ENCODE measurements around the gene PRPSAP1.

Gene PRPSAP1

GRCh38 chr17:76371656-76372628 is 18.2 kb upstream of the PRPSAP1 start:
- TF ChIP-seq SIN3A (IDR thresholded peaks at IDR 0.05; ENCODE audit: borderline replicate concordance, insufficient read depth, low read length) (no peak), POLR2AphosphoS5 (IDR thresholded peaks at IDR 0.05; ENCODE audit: low read depth, low read length) (no peak), FOXP2 (optimal IDR thresholded peaks at IDR 0.05; ENCODE audit: borderline replicate concordance, extremely low read depth, extremely low read length, insufficient read depth) (no peak), TAF1 (IDR thresholded peaks at IDR 0.05; ENCODE audit: borderline replicate concordance, insufficient read depth, low read length) (no peak)

GRCh38 chr17:76370261-76370993 is 16.7 kb upstream of the PRPSAP1 start:
- TF ChIP-seq REST (IDR thresholded peaks at IDR 0.05; ENCODE audit: insufficient read depth in 1 of 2, low read depth in 2 of 2, low read length in 2 of 2) = no peak
- TF ChIP-seq TAF1 (IDR thresholded peaks at IDR 0.05; ENCODE audit: borderline replicate concordance, insufficient read depth, low read length) = no peak
- TF ChIP-seq FOXP2 (optimal IDR thresholded peaks at IDR 0.05; ENCODE audit: borderline replicate concordance, extremely low read depth, extremely low read length, insufficient read depth) = no peak
- no peak for TF ChIP-seq POLR2AphosphoS5 (IDR thresholded peaks at IDR 0.05; ENCODE audit: low read depth, low read length)
- TF ChIP-seq SIN3A (IDR thresholded peaks at IDR 0.05; ENCODE audit: borderline replicate concordance, insufficient read depth, low read length) = no peak

GRCh38 chr17:76369804-76370203 is 16.1 kb upstream of the PRPSAP1 start:
- no peak for TF ChIP-seq TAF1 (IDR thresholded peaks at IDR 0.05; ENCODE audit: borderline replicate concordance, insufficient read depth, low read length)
- no peak for TF ChIP-seq SIN3A (IDR thresholded peaks at IDR 0.05; ENCODE audit: borderline replicate concordance, insufficient read depth, low read length)
- no peak for TF ChIP-seq POLR2AphosphoS5 (IDR thresholded peaks at IDR 0.05; ENCODE audit: low read depth, low read length)
- TF ChIP-seq FOXP2 (optimal IDR thresholded peaks at IDR 0.05; ENCODE audit: borderline replicate concordance, extremely low read depth, extremely low read length, insufficient read depth) = no peak
- no peak for TF ChIP-seq REST (IDR thresholded peaks at IDR 0.05; ENCODE audit: insufficient read depth in 1 of 2, low read depth in 2 of 2, low read length in 2 of 2)

- TF ChIP-seq REST (IDR thresholded peaks at IDR 0.05; ENCODE audit: insufficient read depth in 1 of 2, low read depth in 2 of 2, low read length in 2 of 2) (no peak), FOXP2 (optimal IDR thresholded peaks at IDR 0.05; ENCODE audit: borderline replicate concordance, extremely low read depth, extremely low read length, insufficient read depth) (no peak), SIN3A (IDR thresholded peaks at IDR 0.05; ENCODE audit: borderline replicate concordance, insufficient read depth, low read length) (no peak), TAF1 (IDR thresholded peaks at IDR 0.05; ENCODE audit: borderline replicate concordance, insufficient read depth, low read length) (no peak), POLR2AphosphoS5 (IDR thresholded peaks at IDR 0.05; ENCODE audit: low read depth, low read length) (no peak)
Observed at GRCh38 chr17:76369379-76369778, 15.7 kb upstream of the PRPSAP1 start.

- TF ChIP-seq FOXP2 (optimal IDR thresholded peaks at IDR 0.05; ENCODE audit: borderline replicate concordance, extremely low read depth, extremely low read length, insufficient read depth) = peak; percentile 42
- TF ChIP-seq SIN3A (IDR thresholded peaks at IDR 0.05; ENCODE audit: borderline replicate concordance, insufficient read depth, low read length) = no peak
- peak; percentile 19 to 41; a peak in 1 of 4 replicates for TF ChIP-seq REST (IDR thresholded peaks at IDR 0.05; ENCODE audit: insufficient read depth in 1 of 2, low read depth in 2 of 2, low read length in 2 of 2)
Observed at GRCh38 chr17:76368545-76368944, 14.8 kb upstream of the PRPSAP1 start.
